Activated naive CD8-positive, alpha-beta T cell treated with anti-CD3 and anti-CD28 coated beads, Interleukin-2, amount 50 U/mL, for 16 hours (primary cell): ENCODE data around the gene KRT16.
"Not testable (repeated sequence)": the region's sequence is repeated elsewhere in the genome, so short reads cannot be mapped to it uniquely, and the experiment has no call there.

Experiments used
- DNase-seq: peaks from one replicate; pipeline ENCODE4 v3.0.0-alpha.2; 2020; ENCODE audit warnings: low read depth, low spot score

KRT16 gene

DNA sequence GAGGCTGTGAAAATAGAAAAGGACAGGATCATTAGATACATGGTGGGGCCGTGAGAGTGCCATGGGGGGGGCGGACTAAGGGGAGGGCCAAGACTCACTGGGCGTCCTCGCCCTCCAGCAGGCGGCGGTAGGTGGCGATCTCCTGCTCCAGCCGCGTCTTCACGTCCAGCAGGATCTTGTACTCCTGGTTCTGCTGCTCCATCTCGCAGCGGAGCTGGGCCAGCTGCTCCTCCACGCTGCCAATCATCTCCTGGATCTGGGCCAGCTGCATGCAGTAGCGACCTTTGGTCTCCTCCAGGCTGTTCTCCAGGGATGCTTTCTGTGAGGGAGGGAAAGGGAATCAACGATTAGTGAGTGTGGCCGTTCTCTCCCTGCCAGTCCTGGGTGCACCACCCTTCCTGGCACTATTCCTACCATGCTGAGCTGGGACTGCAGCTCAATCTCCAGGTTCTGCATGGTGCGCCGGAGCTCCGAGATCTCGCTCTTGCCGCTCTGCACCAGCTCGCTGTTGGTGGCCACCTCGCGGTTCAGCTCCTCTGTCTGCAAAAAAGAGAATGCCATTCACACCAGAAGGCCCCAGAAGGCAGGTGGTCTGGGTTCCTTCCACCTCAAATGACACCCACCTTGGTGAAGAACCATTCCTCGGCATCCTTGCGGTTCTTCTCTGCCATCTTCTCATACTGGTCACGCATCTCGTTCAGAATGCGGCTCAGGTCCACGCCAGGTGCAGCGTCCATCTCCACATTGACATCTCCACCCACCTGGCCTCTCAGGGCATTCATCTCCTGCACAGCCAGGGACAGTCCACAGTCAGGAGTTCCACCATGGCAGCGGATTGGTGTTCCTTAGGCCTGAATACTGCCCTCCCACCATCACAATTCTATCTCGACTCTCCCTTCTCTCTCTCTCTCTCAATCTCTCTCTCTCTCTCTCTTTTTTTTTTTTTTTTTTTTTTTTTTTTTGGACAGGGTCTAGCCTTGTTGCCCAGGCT, 29.1 kb downstream of the KRT16 start:
- no peak for DNase-seq

DNA sequence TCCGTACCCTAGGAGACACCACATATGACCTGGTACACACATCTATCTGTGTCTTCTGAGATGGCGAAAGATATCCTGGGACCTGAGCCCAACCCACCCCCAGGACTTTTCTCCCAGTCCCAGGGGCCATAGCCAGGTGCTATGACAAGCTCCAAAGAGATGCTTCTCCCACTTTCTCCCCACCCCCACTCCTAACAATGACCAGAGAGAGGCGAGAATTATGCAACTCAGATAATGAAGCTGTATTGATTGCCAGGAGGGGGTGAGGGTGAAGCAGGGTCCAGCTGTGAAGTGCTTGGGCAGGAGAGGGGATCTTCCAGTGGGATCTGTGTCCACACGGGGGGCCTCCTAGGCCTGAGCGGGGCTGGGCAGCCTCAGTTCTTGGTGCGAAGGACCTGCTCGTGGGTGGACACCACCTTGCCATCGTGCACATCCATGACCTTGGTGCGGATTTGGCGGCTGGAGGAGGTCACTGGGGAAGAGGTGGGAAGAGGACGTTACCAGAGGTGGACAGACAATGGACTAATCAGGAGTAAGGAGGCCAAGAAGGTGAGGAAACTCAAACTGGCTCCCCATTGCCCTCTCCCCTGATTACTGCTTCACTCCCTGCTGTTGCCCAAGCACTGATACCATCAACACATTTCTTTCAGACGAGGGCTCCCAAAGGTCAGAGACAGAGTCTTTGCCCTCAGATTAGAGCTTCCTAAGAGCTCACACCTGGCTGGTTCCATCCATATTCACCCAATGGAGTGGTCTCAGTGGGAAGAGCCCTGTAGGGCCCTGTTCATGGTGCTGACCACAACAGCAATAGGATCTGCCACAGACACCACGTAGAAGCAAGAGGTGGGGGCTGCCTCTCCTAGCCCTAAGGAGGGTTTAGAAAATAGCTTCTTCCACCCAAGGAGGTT, 30.3 kb downstream of the KRT16 start:
- not testable (repeated sequence) for DNase-seq

DNA sequence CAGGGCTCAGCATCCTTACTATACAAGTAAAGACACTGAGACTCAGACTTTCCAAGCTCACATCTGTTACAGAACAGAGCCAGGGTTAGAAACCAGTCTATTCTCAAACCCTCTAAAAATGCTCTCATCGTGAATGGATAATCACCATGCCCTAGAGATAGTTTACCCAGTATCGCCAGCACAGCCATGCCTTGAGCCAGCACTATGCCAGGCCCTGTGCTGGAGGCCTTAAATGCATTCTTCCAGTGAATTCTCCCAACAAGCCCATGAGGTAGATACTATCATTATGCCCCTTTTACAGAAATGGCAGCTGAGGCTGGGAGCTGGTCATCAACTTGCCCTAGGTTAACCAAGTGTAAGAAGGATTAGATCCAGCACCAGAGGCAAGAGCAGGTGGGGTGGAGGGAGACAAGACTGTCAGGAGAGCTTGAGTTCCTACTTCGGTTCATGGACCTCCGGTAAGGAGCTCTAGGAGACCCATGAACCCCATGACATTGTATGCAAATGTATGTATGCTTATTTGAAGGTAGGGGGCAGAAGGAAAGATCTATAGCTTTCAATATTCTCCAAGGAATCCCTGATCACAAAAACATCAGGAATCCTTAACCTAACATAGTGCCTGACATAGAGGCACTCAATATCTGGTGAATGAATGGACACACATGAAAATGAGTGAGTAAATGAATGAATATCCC, 31.1 kb downstream of the KRT16 start:
- DNase-seq = no peak

DNA sequence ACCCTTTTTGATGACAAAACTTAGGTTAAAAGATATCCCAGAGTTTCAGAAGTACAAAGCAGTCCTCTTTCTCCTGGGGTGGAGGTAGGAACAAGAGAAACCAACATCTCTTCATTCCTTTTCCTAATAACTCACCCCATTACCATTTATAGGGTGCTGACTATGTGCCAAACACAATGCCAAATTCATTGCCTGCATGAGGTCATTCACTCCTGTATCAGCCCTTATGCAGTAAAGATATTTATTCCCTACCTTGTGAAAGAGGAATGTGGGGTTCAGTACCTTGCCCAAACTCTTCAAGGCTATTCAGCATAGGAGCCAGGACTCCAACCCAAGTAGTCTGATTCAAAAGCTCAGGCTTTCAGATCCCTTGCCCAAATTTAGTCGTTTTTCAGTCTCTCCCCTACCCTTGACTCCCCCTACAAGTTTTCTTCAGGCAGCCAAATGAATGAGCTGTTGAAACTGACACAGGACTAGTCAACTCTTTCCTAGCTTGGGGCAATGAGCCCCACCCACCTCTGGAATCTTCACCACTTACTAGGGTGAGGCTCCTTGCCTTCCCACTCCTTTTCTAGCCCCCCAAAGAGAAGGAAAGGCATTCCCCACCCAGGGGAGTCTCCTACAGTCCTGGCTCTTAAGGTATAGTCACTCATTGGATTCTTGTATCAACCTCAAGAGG, 31.7 kb downstream of the KRT16 start:
- DNase-seq = no peak

DNA sequence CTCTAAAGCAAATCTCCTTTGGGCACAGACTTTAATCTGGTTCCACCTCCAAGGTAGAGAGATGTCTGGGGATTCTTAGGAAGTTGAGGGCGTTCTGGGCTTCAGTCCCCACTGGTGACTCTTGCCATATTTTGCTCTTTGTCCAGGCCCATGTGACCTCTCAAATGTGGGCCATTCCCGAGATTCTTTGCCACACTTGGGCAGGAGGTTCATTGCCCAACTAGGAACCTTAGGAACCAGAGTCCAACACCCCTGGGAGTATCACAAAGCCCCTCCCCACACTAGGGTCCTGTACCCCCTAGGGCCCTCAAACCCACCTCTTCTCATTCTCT, 32.4 kb downstream of the KRT16 start:
- DNase-seq = no peak

DNA sequence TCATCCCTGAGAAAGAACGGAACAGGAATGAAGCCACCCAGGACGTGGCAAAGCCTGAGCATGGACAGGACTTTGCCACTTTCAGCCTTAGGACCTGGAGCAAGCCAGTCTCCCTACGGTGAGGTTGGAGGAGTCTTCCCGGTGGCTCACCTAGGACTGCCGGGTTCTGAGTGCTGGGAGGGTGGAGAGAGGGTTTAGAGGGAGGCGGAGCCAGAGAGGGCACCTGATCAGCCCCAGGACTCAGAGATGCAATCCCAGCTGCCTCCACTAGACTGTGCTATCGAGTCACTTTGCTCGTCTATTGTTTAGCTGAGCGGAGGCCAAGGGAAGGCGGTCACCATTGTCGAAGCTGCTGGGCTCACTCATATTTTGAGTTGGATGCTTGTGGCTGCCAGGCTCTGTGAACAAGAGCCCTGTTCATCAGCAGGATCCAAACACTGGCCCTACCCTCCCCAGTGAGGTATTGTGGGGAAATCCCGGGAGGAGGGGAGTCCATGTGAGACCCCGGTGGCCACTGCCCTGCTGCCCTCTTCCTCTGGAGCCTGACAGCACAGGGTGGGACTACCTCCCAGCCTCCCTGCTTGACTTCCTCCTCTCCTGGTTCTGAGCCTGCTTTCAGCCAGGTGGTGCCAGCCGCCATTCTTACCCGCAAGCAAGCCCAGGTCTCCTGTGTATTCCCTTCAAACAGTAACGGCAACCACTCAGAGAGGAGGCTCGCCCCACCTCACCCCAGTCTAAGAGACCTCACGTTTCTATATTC, 32.9 kb downstream of the KRT16 start:
- peak; percentile 14 for DNase-seq

DNA sequence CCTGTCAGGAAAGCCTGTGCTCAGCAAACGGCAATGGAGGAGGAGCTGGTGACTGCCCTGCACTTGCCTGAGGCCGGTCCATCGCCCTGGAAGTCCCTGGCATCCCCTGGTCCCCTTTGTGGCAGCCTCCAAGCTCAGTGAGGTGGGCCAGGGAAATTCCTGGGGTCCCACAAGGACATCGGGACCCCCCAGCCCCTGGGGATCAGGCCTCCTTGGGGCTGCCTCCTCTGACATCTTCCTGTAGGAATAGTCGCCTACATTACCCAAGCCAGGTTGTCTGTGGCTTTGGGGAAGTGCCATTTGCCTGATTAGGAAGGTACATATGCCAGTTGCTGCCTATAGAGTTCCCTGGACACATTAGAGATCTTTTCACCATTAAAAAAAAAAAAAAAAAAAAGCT, 33.6 kb downstream of the KRT16 start:
- DNase-seq = no peak

DNA sequence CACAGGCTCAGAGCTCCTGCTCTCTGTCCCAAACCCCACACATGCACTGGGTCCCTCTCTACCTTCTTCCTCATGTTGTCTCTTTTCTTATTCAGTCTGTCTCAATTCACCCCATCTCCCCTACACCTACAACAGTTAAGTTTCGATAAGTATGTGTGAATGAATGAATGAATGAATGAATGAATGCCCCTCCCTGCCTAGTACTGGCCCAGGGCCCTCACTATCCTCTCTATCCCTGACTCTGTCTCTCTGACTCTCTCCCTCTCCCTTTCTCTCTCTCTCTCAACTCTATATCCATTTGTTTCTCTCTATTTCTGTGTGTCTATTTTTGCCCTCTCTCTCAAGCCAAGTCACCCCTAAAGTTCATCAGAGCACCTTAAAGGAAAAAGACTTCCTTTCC, 34.0 kb downstream of the KRT16 start:
- no peak for DNase-seq

DNA sequence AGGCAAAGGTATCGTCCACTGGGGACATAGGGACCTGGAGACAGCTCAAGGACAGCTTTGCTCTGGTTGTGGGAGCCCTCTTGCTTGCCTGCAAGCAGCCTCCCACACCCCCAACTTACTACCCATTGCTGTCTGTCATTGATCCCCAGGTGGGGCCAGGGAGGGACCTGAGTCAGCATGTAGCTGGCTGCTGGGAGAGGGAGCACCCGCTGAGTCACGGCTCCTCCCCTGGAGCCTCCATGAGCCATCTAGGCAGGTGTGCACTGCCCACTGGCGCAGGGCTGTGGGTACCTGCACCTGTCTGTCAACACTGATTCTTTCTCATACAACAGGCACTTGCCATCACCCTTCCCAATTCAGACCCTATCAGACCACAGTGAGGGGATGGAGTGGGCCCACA, 35.8 kb downstream of the KRT16 start:
- DNase-seq = not testable (repeated sequence)

DNA sequence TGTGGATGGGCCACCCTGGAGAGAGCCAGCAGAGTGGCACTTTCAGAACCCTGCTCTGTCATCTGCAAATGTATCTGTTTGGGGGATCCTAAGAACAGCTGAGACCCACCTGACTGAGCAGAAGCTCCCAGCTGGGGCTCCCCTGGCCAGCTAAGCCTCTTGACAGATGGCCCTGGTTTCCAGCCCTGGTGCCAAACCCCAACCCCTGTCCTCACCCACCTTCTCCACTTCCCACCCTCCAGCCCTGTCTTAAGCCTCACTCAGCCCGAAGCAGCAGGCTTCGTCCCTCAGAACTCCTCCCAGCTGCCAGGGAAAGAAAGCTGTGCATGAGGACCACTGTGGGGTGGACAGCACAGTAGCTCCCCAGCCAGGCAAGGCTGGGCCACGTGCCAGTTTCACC, 37.2 kb downstream of the KRT16 start:
- DNase-seq = no peak

DNA sequence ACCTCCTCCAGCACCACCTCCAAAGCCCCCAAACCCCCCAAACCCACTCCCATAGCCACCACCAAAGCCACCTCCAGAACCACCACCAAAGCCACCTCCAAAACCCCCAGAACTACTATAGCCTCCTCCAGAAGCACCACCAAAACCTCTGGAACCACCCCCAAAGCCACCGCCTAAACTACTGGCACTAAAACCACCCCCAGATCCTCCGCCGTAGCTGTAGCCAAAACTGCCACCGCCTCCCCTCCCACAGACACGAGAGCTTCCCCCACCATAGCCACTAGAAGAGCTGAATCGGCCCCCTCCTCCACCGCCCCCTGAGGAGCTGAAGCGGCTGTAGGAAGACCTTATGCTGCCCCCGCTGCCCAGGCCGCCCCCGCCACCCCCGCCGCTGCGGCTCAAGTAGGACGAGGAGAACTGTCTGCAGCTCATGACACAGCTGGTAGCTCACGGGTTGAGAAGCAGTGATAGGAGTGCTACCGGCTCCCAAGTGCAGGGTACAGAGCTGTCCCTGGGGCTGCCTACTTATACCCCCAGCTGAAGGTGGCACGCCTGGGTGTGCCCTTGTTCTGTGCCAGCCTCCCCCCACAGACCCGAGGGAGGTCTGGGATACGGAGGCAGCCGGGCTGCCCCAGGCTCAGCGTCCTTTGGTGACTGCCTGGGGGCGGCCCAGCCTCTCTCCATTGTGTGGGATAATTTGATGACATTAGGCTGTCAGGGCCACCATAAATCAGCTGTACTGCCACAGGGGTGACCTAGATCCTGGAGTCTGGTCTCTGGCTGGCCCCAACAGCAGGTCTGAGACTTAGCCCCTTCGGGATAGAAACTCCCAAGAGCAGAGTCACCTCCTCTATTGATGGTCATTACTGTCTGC, 40.8 kb downstream of the KRT16 start, which contains the start of gene KRT9:
KRT9 (minus strand) TSS at position 499 of the 874 bp plus-strand sequence; CDS start at position 432, 67 bp downstream.
- DNase-seq = no peak

DNA sequence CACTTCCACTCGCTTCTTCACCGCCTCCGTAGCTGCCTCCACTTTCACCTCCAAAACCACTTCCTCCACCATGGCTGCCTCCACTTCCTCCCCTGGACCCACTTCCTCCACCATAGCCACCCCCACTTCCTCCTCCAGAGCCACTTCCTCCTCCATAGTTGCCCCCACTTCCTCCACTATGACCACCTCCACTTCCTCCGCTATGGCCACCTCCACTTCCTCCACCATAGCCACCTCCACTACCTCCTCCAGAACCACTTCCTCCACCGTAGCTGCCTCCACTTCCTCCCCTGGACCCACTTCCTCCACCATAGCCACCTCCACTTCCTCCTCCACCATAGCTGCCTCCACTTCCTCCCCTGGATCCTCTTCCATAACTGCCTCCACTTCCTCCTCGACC, 45.2 kb downstream of the KRT16 start:
- DNase-seq = no peak

DNA sequence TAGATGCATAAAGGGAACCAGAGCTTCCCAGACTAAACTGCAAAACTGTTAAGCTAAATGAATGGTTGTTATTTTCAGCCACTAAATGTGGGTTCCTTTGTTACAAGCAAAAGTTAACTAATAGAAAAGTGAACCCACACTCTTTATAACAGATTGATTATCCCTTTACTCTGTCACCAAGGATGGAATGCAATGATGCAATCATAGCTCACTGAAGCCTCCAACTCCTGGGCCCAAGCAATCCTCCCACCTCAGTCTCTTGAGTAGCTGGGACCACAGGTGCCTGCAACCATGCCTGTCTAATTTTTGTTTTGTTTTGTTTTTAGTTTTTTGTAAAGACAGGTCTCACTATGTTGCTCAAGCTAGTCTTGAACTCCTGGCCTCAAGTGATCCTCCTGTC, 47.2 kb downstream of the KRT16 start:
- no peak for DNase-seq

DNA sequence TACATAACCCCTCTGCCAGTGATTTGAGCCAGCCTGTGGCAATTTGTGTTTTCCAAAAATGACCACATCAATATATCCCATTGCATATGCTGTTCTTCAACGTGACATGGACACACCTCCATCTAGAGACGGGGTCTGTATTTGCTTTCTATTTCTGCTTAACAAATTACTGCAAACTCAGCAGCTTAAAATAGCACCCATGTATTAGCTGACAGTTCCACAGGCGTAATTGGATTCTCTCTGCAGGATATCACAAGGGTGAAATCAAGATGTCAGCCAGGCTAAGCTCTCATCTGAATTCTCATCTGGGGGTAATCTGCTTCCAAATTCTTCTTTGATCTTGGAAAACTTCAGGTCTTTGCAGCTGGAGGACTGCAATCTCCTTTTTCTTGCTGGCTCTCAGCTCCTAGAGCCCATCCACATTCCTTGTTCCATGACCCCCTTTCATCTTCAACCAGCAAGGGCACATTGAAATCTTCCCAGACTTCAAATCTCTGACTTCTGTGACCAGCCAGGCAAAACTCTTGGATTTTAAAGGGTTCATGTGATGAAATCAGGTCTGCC, 48.9 kb downstream of the KRT16 start:
- no peak for DNase-seq

DNA sequence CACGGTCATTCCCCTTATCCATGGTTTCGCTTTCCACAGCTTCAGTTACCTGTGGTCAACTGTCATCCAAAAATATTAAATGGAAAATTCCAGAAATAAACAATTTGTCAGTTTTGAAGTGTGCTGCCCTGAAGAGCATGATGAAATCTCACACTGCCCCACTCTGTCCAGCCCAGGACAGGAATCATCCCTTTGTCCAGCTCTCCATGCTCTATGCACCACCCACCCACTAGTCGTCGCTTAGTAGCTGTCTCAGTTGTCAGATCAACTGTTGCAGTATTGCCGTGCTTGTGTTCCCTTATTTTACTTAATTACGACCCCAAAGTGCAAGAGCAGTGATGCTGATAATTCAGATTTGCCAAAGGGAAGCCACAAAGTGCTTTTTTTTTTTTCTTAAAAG, 51.0 kb downstream of the KRT16 start:
- no peak for DNase-seq
